DND-41 (cell line): Measurements from ENCODE around the gene SCYGR1.

Experiments
- CTCF ChIP-seq: IDR thresholded peaks from 2 replicates; pipeline ENCODE4 v1.5.1; 2012; ENCODE audit warnings: borderline replicate concordance, low read length, moderate library complexity, mild to moderate bottlenecking; ENCODE audit not compliant: poor library complexity, severe bottlenecking; ENCODE audit errors: extremely low read depth
- EZH2 ChIP-seq: IDR thresholded peaks from 3 replicates; pipeline ENCODE4 v1.6.1; 2012; ENCODE audit warnings: borderline replicate concordance, low read depth, mild to moderate bottlenecking, moderate library complexity, low read length, inconsistent platforms; ENCODE audit not compliant: severe bottlenecking

- TF ChIP-seq CTCF (no peak), EZH2 (no peak)
These were observed 36.1 kb upstream of the SCYGR1 start for GRCh38 chr2:227423656-227424499.
